GM18951 (cell line): Measurements from ENCODE around the gene RNASE11.
A peak's percentile ranks its signal among the peaks of the same experiment; 100 is the strongest.
"Not testable (repeated sequence)": the region's sequence is repeated elsewhere in the genome, so short reads cannot be mapped to it uniquely, and the experiment has no call there.

ENCODE experiments used
- POLR2A ChIP-seq: IDR thresholded peaks from 4 replicates; pipeline ENCODE4 v1.6.1; 2011; ENCODE audit warnings: mild to moderate bottlenecking; ENCODE audit not compliant: insufficient read length, insufficient read depth; ENCODE audit errors: extremely low read depth
- in situ Hi-C: fragments of 300-500 bp; cut with MboI; formaldehyde crosslinking; loops from one replicate; pipeline ENCODE4 v1.12.0; 2022; ENCODE audit warnings: low sequenced_read_pairs, mixed read lengths, inconsistent platforms; ENCODE audit not compliant: unreplicated experiment

The RNASE11 gene

GRCh38 chr14:20623798-20624197 lies 36.0 kb upstream of the RNASE11 start:
- in situ Hi-C loops = no loop called here
- TF ChIP-seq POLR2A = no peak

- in situ Hi-C loops = no loop called here
- no peak for TF ChIP-seq POLR2A
Measured at GRCh38 chr14:20622816-20623291, 35.1 kb upstream of the RNASE11 start.

GRCh38 chr14:20620798-20621478 lies 33.1 kb upstream of the RNASE11 start:
- in situ Hi-C loops = no loop called here
- no peak for TF ChIP-seq POLR2A

- in situ Hi-C loops = not testable (repeated sequence)
Measured at GRCh38 chr14:20619688-20620087, 31.9 kb upstream of the RNASE11 start.

GRCh38 chr14:20618271-20618749 lies 30.5 kb upstream of the RNASE11 start:
- no peak for TF ChIP-seq POLR2A
- in situ Hi-C loops = no loop called here

- no peak for TF ChIP-seq POLR2A
- in situ Hi-C loops = no loop called here
Measured at GRCh38 chr14:20617138-20618003, 29.6 kb upstream of the RNASE11 start.

GRCh38 chr14:20615996-20616395 lies 28.2 kb upstream of the RNASE11 start:
- TF ChIP-seq POLR2A = no peak
- in situ Hi-C loops = no loop called here

GRCh38 chr14:20614038-20614840 lies 26.4 kb upstream of the RNASE11 start:
- no peak for TF ChIP-seq POLR2A
- in situ Hi-C loops = loop anchor here (5.0 kb wide), 2 partner anchors 73 to 282 kb away; partner anchors contain the start of genes ANG and CCNB1IP1

- TF ChIP-seq POLR2A = peak; percentile 34
- in situ Hi-C loops = loop anchor here (5.0 kb wide), 2 partner anchors 74 to 281 kb away; partner anchors contain the start of genes ANG and CCNB1IP1
Measured at GRCh38 chr14:20613094-20614037, 25.6 kb upstream of the RNASE11 start.

GRCh38 chr14:20612403-20612802 lies 24.6 kb upstream of the RNASE11 start:
- no peak for TF ChIP-seq POLR2A
- in situ Hi-C loops = loop anchor here (5.0 kb wide), 2 partner anchors 75 to 280 kb away; partner anchors contain the start of genes ANG and CCNB1IP1

GRCh38 chr14:20611277-20611676 lies 23.5 kb upstream of the RNASE11 start:
- in situ Hi-C loops = loop anchor here (5.0 kb wide), 2 partner anchors 76 to 279 kb away; partner anchors contain the start of genes ANG and CCNB1IP1
- TF ChIP-seq POLR2A = no peak
